Measurements from ENCODE around the gene TDRD3.

- TF ChIP-seq CTCF (IDR thresholded peaks at IDR 0.05; ENCODE audit: low read depth, low read length, poor library complexity, severe bottlenecking) (no peak), EZH2phosphoT487 (IDR thresholded peaks at IDR 0.05; ENCODE audit: borderline replicate concordance, low read length) (no peak)
Measured at GRCh38 chr13:60501236-60501635, 104.2 kb downstream of the TDRD3 start.
